GM21723 (cell line): Measurements from ENCODE around the gene IGSF9B.

Source experiments
- ATAC-seq: cut with Tn5 transposase; IDR thresholded peaks from one replicate; pipeline ENCODE4 v1.9.1; 2021; ENCODE audit warnings: mild to moderate bottlenecking, moderate library complexity; ENCODE audit not compliant: unreplicated experiment

The IGSF9B gene

GRCh38 chr11:133957900-133958299 lies 1.1 kb upstream of the IGSF9B start:
- no peak for ATAC-seq

- no peak for ATAC-seq
Measured at GRCh38 chr11:133955945-133956421, 785 bp downstream of the IGSF9B start.

- no peak for ATAC-seq
Measured at GRCh38 chr11:133955081-133955891, 1.5 kb downstream of the IGSF9B start.

GRCh38 chr11:133953999-133954398 lies 2.8 kb downstream of the IGSF9B start:
- ATAC-seq: no peak

- no peak for ATAC-seq
Measured at GRCh38 chr11:133953547-133953946, 3.2 kb downstream of the IGSF9B start.

GRCh38 chr11:133952199-133953190 lies 4.3 kb downstream of the IGSF9B start:
- ATAC-seq: no peak

- no peak for ATAC-seq
Measured at GRCh38 chr11:133951327-133952198, 5.2 kb downstream of the IGSF9B start.

GRCh38 chr11:133950874-133951326 lies 5.9 kb downstream of the IGSF9B start:
- no peak for ATAC-seq

GRCh38 chr11:133950421-133950820 lies 6.3 kb downstream of the IGSF9B start:
- ATAC-seq: no peak

- ATAC-seq: no peak
Measured at GRCh38 chr11:133949129-133949528, 7.6 kb downstream of the IGSF9B start.

- no peak for ATAC-seq
Measured at GRCh38 chr11:133948711-133949110, 8.1 kb downstream of the IGSF9B start.

GRCh38 chr11:133947321-133947756 lies 9.4 kb downstream of the IGSF9B start:
- no peak for ATAC-seq

GRCh38 chr11:133946541-133947318 lies 10.0 kb downstream of the IGSF9B start:
- ATAC-seq: no peak

GRCh38 chr11:133946051-133946450 lies 10.7 kb downstream of the IGSF9B start:
- no peak for ATAC-seq

GRCh38 chr11:133945087-133945974 lies 11.4 kb downstream of the IGSF9B start:
- ATAC-seq: no peak

GRCh38 chr11:133943950-133944698 lies 12.6 kb downstream of the IGSF9B start:
- ATAC-seq: no peak

- ATAC-seq: no peak
Measured at GRCh38 chr11:133942577-133942976, 14.2 kb downstream of the IGSF9B start.

- ATAC-seq: no peak
Measured at GRCh38 chr11:133941546-133941945, 15.2 kb downstream of the IGSF9B start.
